Measurements from ENCODE around the gene CCDC184. TPM values are rescaled to one million over a fixed set of nuclear protein-coding genes. Genes with fewer than 3 reads are reported as not detected.

The CCDC184 gene
- polyA plus RNA-seq, 1 of the 3 experiments (the other 2 are of a cell fraction), result 5.8 TPM

DNA sequence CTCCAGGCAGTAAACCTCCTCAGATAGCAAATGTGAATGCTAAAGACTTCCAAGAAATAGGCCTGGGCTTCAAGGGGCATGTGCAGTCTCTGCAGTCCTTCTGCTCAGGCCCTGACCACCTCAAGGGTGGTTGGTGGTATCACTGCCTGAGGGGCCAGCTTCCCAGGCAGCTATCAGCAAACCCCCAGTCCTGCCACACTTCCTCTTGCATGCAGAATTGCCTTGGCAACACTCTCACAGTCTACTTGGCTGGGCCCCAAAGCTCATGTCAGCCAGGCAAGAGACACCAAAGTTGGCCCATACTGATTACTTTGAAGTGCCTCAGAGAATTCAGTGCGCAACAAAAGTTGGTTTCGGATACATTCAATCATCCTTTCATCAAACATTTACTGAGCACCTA is 22.6 kb upstream of the CCDC184 start:
- H3K27me3 ChIP-seq (ENCODE audit: insufficient read depth), result no peaks in the 10 kb centered on the region
- TF ChIP-seq NFIC (IDR thresholded peaks at IDR 0.05; ENCODE audit: borderline replicate concordance) (no peak), RAD21 (IDR thresholded peaks at IDR 0.05; ENCODE audit: low read length) (no peak), TCF12 (IDR thresholded peaks at IDR 0.05) (no peak), MXI1 (IDR thresholded peaks at IDR 0.05; ENCODE audit: low read depth, low read length) (no peak), EP300 (IDR thresholded peaks at IDR 0.05; ENCODE audit: borderline replicate concordance in 1 of 2, low read depth in 1 of 2, low read length in 1 of 2) (no peak), SIN3A (IDR thresholded peaks at IDR 0.05; ENCODE audit: borderline replicate concordance, low read depth, low read length) (no peak), YY1 (IDR thresholded peaks at IDR 0.05; ENCODE audit: low read depth) (no peak), FOXM1 (IDR thresholded peaks at IDR 0.05; ENCODE audit: low read depth) (no peak), POLR2AphosphoS5 (IDR thresholded peaks at IDR 0.05; ENCODE audit: low read depth, low read length) (no peak)
- TF ChIP-seq, protein P1, sequence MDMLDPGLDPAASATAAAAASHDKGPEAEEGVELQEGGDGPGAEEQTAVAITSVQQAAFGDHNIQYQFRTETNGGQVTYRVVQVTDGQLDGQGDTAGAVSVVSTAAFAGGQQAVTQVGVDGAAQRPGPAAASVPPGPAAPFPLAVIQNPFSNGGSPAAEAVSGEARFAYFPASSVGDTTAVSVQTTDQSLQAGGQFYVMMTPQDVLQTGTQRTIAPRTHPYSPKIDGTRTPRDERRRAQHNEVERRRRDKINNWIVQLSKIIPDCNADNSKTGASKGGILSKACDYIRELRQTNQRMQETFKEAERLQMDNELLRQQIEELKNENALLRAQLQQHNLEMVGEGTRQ (IDR thresholded peaks at IDR 0.05; ENCODE audit: borderline replicate concordance, low read depth, low read length), result no peak
- TF ChIP-seq, protein P2, sequence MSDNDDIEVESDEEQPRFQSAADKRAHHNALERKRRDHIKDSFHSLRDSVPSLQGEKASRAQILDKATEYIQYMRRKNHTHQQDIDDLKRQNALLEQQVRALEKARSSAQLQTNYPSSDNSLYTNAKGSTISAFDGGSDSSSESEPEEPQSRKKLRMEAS (IDR thresholded peaks at IDR 0.05; ENCODE audit: low read depth), result no peak
- no peak overlapping the region for H3K9ac ChIP-seq
- H3K4me2 ChIP-seq, result no peak overlapping the region
- CTCF ChIA-PET, result interaction anchor here (1.4 to 1.5 kb wide), 2 partner anchors 9 to 77 kb away, joined by 5 to 7 read pairs; no protein-coding TSS in a partner anchor
- H3K9me2 ChIP-seq, result no peaks in the 10 kb centered on the region
- DNase-seq, result no peak
- POLR2A ChIA-PET, result no interaction called here
- no peaks in the 10 kb centered on the region for H3K36me3 ChIP-seq (replicated peaks in 1 of 2; ENCODE audit: control insufficient read depth in 1 of 2, insufficient read depth in 2 of 2, low read length in 1 of 2)
- H3K4me3 ChIP-seq (ENCODE audit: low read depth in 2 of 2, low read length in 1 of 2), result no peak overlapping the region
- peaks cover 10% of the 10 kb centered on the region for H3K79me2 ChIP-seq (ENCODE audit: insufficient read depth)
- H3K27ac ChIP-seq (ENCODE audit: low read depth in 2 of 2, low read length in 1 of 2), result no peak overlapping the region
- WGBS (ENCODE audit: low lambda C conversion rate), result 86% methylated on average over 2 of the region's 2 CpGs
- H2AFZ ChIP-seq (ENCODE audit: low read depth), result no peak overlapping the region
- peaks cover 0 to 8% of the 10 kb centered on the region in 2 experiments; a peak in 2 of 4 replicates for H3K4me1 ChIP-seq (ENCODE audit: control insufficient read depth in 1 of 2, insufficient read depth in 2 of 2, low read depth in 1 of 2, low read length in 1 of 2)
- H3K9me3 ChIP-seq, result no peaks in the 10 kb centered on the region
- no peaks in the 10 kb centered on the region for H3F3A ChIP-seq (replicated peaks; ENCODE audit: insufficient read depth)
- no peaks in the 10 kb centered on the region for H4K20me1 ChIP-seq (ENCODE audit: insufficient read depth)

DNA sequence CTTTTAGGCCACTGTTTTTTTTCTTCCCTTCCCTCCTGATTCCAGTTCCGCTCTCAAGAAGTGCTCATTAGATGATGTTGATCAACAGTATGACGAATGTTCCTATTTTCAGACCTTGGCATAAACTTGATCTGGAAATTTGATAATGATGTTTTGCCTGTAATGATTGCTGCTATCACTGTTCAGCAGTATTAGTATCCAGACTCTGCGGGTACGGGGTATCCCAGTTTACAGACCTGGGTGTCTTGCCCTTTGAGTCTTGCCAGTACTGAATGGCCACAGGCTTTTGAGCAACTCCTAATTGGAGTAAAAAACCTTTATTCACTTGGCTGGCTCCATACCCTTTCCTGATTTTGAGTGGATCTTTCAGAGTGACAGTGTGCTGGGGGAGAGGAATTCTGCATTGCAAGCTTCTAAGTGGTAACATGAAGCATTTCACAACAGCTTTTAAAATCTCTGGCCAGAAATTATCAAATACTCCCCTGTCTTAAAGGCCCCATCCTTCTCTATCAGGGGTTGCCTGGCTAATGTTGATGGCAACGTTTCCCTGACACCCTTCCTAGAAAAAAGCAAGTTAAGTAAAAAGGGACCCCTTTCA is 20.2 kb upstream of the CCDC184 start:
- no peaks in the 10 kb centered on the region for H3K27me3 ChIP-seq (ENCODE audit: insufficient read depth)
- H4K20me1 ChIP-seq (ENCODE audit: insufficient read depth), result no peaks in the 10 kb centered on the region
- TF ChIP-seq, protein P3, sequence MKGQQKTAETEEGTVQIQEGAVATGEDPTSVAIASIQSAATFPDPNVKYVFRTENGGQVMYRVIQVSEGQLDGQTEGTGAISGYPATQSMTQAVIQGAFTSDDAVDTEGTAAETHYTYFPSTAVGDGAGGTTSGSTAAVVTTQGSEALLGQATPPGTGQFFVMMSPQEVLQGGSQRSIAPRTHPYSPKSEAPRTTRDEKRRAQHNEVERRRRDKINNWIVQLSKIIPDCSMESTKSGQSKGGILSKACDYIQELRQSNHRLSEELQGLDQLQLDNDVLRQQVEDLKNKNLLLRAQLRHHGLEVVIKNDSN (IDR thresholded peaks at IDR 0.05; ENCODE audit: borderline replicate concordance, low read depth), result no peak
- TF ChIP-seq, protein P4, sequence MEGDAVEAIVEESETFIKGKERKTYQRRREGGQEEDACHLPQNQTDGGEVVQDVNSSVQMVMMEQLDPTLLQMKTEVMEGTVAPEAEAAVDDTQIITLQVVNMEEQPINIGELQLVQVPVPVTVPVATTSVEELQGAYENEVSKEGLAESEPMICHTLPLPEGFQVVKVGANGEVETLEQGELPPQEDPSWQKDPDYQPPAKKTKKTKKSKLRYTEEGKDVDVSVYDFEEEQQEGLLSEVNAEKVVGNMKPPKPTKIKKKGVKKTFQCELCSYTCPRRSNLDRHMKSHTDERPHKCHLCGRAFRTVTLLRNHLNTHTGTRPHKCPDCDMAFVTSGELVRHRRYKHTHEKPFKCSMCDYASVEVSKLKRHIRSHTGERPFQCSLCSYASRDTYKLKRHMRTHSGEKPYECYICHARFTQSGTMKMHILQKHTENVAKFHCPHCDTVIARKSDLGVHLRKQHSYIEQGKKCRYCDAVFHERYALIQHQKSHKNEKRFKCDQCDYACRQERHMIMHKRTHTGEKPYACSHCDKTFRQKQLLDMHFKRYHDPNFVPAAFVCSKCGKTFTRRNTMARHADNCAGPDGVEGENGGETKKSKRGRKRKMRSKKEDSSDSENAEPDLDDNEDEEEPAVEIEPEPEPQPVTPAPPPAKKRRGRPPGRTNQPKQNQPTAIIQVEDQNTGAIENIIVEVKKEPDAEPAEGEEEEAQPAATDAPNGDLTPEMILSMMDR (IDR thresholded peaks at IDR 0.05), result no peak
- no peak for TF ChIP-seq MXI1 (IDR thresholded peaks at IDR 0.05; ENCODE audit: low read depth, low read length)
- TF ChIP-seq GABPA (IDR thresholded peaks at IDR 0.05; ENCODE audit: low read depth), result no peak
- no peak for TF ChIP-seq POLR2AphosphoS5 (IDR thresholded peaks at IDR 0.05; ENCODE audit: low read depth, low read length)
- no peak for TF ChIP-seq NRF1 (IDR thresholded peaks at IDR 0.05; ENCODE audit: low read depth, low read length)
- TF ChIP-seq JUND (IDR thresholded peaks at IDR 0.05), result no peak
- TF ChIP-seq TEAD4 (IDR thresholded peaks at IDR 0.05; ENCODE audit: borderline replicate concordance, insufficient read depth), result no peak
- no peak for TF ChIP-seq RFX5 (IDR thresholded peaks at IDR 0.05; ENCODE audit: low read length)
- no peaks in the 10 kb centered on the region; a peak in 1 of 4 replicates for H3K4me1 ChIP-seq (ENCODE audit: control insufficient read depth in 1 of 2, insufficient read depth in 2 of 2, low read depth in 1 of 2, low read length in 1 of 2)
- H3K4me2 ChIP-seq, result no peak overlapping the region
- DNase-seq, result no peak
- POLR2A ChIA-PET, result interaction anchor here (1.5 kb wide), 1 partner anchor 57 kb away, joined by 3 read pairs; the partner anchor contains the start of gene SENP1
- CTCF ChIA-PET, result interaction anchor here (0.5 to 6.1 kb wide), 11 partner anchors 7 to 1264 kb away, joined by 3 to 33 read pairs (median 4); partner anchors contain the start of genes ASB8 and VDR
- H2AFZ ChIP-seq (ENCODE audit: low read depth), result no peak overlapping the region
- H3K9me2 ChIP-seq, result no peaks in the 10 kb centered on the region
- H3K79me2 ChIP-seq (ENCODE audit: insufficient read depth), result no peaks in the 10 kb centered on the region
- H3K9ac ChIP-seq, result no peak overlapping the region
- no peak overlapping the region for H3K27ac ChIP-seq (ENCODE audit: low read depth in 2 of 2, low read length in 1 of 2)
- H3K36me3 ChIP-seq (replicated peaks in 1 of 2; ENCODE audit: control insufficient read depth in 1 of 2, insufficient read depth in 2 of 2, low read length in 1 of 2), result no peaks in the 10 kb centered on the region
- WGBS (ENCODE audit: low lambda C conversion rate), result 42% methylated on average over 5 of the region's 5 CpGs
- no peak overlapping the region for H3K4me3 ChIP-seq (ENCODE audit: low read depth in 2 of 2, low read length in 1 of 2)
- H3F3A ChIP-seq (replicated peaks; ENCODE audit: insufficient read depth), result no peaks in the 10 kb centered on the region
- no peaks in the 10 kb centered on the region for H3K9me3 ChIP-seq

All from SK-N-SH (cell line).